Fibroblast of pulmonary artery (primary cell): Measurements from ENCODE around the gene EPC2.
A peak's percentile ranks its signal among the peaks of the same experiment; 100 is the strongest.

Experiments
- DNase-seq: peaks from one replicate; pipeline ENCODE4 v3.0.0-alpha.2; 2010; ENCODE audit warnings: low read depth
- H3K4me3 ChIP-seq: replicated peaks from 2 replicates; pipeline ENCODE4 v1.5.1; 2011; ENCODE audit warnings: low read depth, mild to moderate bottlenecking, control low read depth, low read length, moderate library complexity
- CTCF ChIP-seq: IDR thresholded peaks from 2 replicates; pipeline ENCODE4 v1.5.1; 2011; ENCODE audit warnings: mild to moderate bottlenecking, control low read depth, low read length, inconsistent platforms; ENCODE audit errors: missing control alignments

Gene EPC2

GRCh38 chr2:148638543-148638942 lies 6.0 kb upstream of the EPC2 start:
- no peak for TF ChIP-seq CTCF
- H3K4me3 ChIP-seq, result no peak overlapping the region
- DNase-seq, result no peak

GRCh38 chr2:148640767-148641166 lies 3.8 kb upstream of the EPC2 start:
- peak; percentile 56 for DNase-seq
- peak; percentile 37 for TF ChIP-seq CTCF
- no peak overlapping the region for H3K4me3 ChIP-seq

GRCh38 chr2:148642112-148642744 lies 2.3 kb upstream of the EPC2 start:
- no peak for TF ChIP-seq CTCF
- H3K4me3 ChIP-seq, result no peak overlapping the region
- DNase-seq, result no peak

GRCh38 chr2:148642891-148643416 lies 1.6 kb upstream of the EPC2 start:
- peak; percentile 83 for DNase-seq

GRCh38 chr2:148643421-148643820 lies 1.1 kb upstream of the EPC2 start:
- H3K4me3 ChIP-seq, result peak overlapping the region; percentile 67
- TF ChIP-seq CTCF, result no peak
- no peak for DNase-seq

More at GRCh38 chr2:148642891-148643416, 1.6 kb upstream of the EPC2 start:
- H3K4me3 ChIP-seq, result no peak overlapping the region
- TF ChIP-seq CTCF, result no peak

- peak overlapping the region; percentile 67 for H3K4me3 ChIP-seq
- TF ChIP-seq CTCF, result peak; percentile 40
- peak; percentile 94 for DNase-seq
These were observed 460 bp downstream of the EPC2 start for GRCh38 chr2:148644883-148645538.
